Adrenal gland (tissue), 12 donors: ENCODE results near the gene EEF1AKMT2. TPM values are rescaled to one million over a fixed set of nuclear protein-coding genes. Genes with fewer than 3 reads are reported as not detected.

ENCODE experiments used
- DNase-seq, 7 donors: peaks; one replicate each; pipeline ENCODE4 v3.0.0-alpha.2; 2019 to 2020
- H3K27ac ChIP-seq, 5 donors: fragments of 200-600 bp; sonication (generic) in 4 of 5; 1 replicate in 3 of 5; 2 replicates in 2 of 5; pipeline versions ENCODE4 v1.5.1 to v1.8.0; 2016 to 2020; ENCODE audit warnings: mild to moderate bottlenecking in 1 of 5
- H3K27me3 ChIP-seq: fragments of 200-600 bp; 2 replicates; pipeline ENCODE4 v1.8.0; 2021
- H3K36me3 ChIP-seq, 2 donors: fragments of 200-600 bp; replicated peaks in 1 of 2; 1 replicate in 1 of 2; 2 replicates in 1 of 2; pipeline versions ENCODE4 v1.5.1 to v1.8.0; 2018 to 2022
- H3K4me1 ChIP-seq, 2 donors: fragments of 200-600 bp; replicated peaks in 1 of 2; 1 replicate in 1 of 2; 2 replicates in 1 of 2; pipeline versions ENCODE4 v1.5.1 to v1.8.0; 2018 to 2021
- H3K4me3 ChIP-seq, 4 donors: fragments of 200-600 bp; sonication (generic) in 3 of 4; one replicate each; pipeline ENCODE4 v1.5.1; 2016 to 2018
- H3K9me3 ChIP-seq, 3 donors: fragments of 200-600 bp; sonication (generic) in 1 of 3; replicated peaks in 1 of 3; 1 replicate in 2 of 3; 2 replicates in 1 of 3; pipeline versions ENCODE4 v1.5.1 to v1.8.0; 2016 to 2021
- POLR2A ChIP-seq, 2 donors: fragments of 450-650 bp; IDR thresholded peaks; one replicate each; pipeline ENCODE4 v1.6.1; 2017; ENCODE audit warnings: antibody characterized with exemption in 2 of 2, mild to moderate bottlenecking in 2 of 2, moderate library complexity in 1 of 2
- WGBS, 4 donors: extraction: QIAGEN DNeasy Blood & Tissue Kit in 2 of 4; methylation state at CpG; one replicate each; pipeline versions ENCODE4 v1.1.5 to v1.1.7; 2013 to 2017; 5-methylcytosine and 5-hydroxymethylcytosine counted together
- intact Hi-C, 2 donors: fragments of 100-400 bp; cut with DNase I; formaldehyde crosslinking; loops; one replicate each; pipeline versions ENCODE4 v1.14.1 to v1.15.0; 2022 to 2023
- polyA plus RNA-seq, 3 donors: library from polyadenylated mRNA; stranded (reverse); fragments of 200-250 nt in 2 of 3; fragments of 350-450 nt in 1 of 3; fragmentation: Illumina TruSeq in 1 of 3; extraction: RNeasy Lipid Tissue Mini Kit (QIAGEN cat#74804) in 1 of 3; gene quantifications; one replicate each; pipeline ENCODE4 v1.2.3, GENCODE V29; 2013 to 2014
- total RNA-seq, 9 donors: library from RNA; depleted of rRNA in 4 of 9; stranded (reverse); fragments of >200 nt in 4 of 9; fragments of 120-200 nt in 1 of 9; fragmentation: NEBNext Ultra II Directional in 1 of 9; extraction: Animal tissue kit (Norgen Biotek cat#: 25700) in 1 of 9; gene quantifications; one replicate each; pipeline versions ENCODE4 v1.1.0 to v1.2.4, GENCODE V29; 2013 to 2023
- TF ChIP-seq, protein P1 (sequence below), 6 experiments: fragments of 450-650 bp in 4 of 6; fragments of 200-600 bp in 2 of 6; sonication (generic) in 1 of 6; IDR thresholded peaks; 1 replicate in 5 of 6; 2 replicates in 1 of 6; pipeline versions ENCODE4 v1.5.1 to v1.8.0; 2016 to 2021; ENCODE audit warnings: antibody characterized with exemption in 6 of 6, mild to moderate bottlenecking in 2 of 6, moderate library complexity in 1 of 6
- donor health status: healthy with polysubstance abuse.
- donor health status: Bipolar disorder and iron deficiency.
- donor health status: DM: yes; HTN: yes; CAD: no.
- donor health status: DM: no; HTN: no; CAD: no.
- donor health status: DM: no; HTN: no; CAD: no.
- donor health status: DM: yes; HTN: yes; CAD: no.

The EEF1AKMT2 gene
- total and polyA plus RNA-seq, 12 donors, result 2.7 to 24.5 (median 17.1) TPM

DNA sequence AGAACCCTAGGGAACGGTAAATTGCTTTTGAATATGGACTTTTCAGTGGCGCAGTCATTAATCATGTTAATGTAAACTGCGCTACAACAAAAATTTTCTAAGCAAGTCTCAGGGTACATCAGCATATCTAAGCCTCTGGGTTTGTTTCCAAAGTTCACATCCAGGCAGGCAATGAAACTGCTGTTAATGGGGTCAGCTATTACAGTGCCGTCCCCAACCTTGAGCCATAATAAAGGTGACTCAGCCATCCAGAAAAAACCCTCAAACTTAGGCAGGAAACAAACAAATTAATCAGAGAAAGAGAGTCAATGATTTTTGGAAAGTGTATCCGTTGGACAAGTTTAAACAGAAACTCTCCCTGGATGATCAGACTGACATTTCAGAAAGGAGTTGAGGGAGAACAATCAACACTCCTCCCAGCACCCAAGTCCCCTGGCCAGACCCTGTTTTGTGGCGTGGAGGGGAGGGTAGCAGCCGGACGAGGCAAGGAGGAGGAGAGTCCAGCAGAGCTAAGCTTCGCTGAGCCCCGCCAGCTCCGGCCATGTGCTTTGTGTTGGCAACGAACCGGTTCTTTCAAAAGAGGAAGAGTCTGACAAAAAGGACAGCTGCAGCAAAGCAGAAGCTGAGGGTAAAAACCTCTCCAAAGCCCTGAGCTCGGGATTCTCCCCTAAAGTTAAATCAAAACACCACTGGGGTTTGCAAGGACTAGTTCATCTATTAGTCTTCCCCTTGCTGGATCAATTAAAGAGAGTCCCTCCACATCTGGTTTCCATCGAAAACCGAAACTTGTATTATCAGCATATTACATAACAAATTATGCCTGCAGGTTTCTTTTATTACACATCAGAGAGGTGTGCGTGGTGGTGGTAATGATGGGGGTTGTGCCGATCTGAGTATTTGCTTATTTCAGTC, 51.1 kb downstream of the EEF1AKMT2 start:
- WGBS, 4 donors, result 4 to 7% (median 5%) methylated on average over 13 to 18 of the region's 18 CpGs
- Histone ChIP-seq H3K27ac (peak overlapping the region; percentile 44 to 95 (median 90)), H3K9me3 (no peaks in the 10 kb centered on the region), H3K27me3 (no peaks in the 10 kb centered on the region), H3K4me3 (peak overlapping the region in 1 of 4 donors; percentile 28), H3K4me1 (peaks cover 75 to 81% of the 10 kb centered on the region in 2 donors), H3K36me3 (no peaks in the 10 kb centered on the region)
- intact Hi-C loops, result loop anchor here in 1 of 2 donors (5.0 kb wide), 1 partner anchor 203 kb away; no protein-coding TSS in a partner anchor
- DNase-seq, result peak in 6 of 7 donors; percentile 69 to 81 (median 76)
- TF ChIP-seq, protein P1, sequence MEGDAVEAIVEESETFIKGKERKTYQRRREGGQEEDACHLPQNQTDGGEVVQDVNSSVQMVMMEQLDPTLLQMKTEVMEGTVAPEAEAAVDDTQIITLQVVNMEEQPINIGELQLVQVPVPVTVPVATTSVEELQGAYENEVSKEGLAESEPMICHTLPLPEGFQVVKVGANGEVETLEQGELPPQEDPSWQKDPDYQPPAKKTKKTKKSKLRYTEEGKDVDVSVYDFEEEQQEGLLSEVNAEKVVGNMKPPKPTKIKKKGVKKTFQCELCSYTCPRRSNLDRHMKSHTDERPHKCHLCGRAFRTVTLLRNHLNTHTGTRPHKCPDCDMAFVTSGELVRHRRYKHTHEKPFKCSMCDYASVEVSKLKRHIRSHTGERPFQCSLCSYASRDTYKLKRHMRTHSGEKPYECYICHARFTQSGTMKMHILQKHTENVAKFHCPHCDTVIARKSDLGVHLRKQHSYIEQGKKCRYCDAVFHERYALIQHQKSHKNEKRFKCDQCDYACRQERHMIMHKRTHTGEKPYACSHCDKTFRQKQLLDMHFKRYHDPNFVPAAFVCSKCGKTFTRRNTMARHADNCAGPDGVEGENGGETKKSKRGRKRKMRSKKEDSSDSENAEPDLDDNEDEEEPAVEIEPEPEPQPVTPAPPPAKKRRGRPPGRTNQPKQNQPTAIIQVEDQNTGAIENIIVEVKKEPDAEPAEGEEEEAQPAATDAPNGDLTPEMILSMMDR (IDR thresholded peaks at IDR 0.05), result no peak
- peak in 1 of 2 donors; percentile 57 for TF ChIP-seq POLR2A (IDR thresholded peaks at IDR 0.05)

DNA sequence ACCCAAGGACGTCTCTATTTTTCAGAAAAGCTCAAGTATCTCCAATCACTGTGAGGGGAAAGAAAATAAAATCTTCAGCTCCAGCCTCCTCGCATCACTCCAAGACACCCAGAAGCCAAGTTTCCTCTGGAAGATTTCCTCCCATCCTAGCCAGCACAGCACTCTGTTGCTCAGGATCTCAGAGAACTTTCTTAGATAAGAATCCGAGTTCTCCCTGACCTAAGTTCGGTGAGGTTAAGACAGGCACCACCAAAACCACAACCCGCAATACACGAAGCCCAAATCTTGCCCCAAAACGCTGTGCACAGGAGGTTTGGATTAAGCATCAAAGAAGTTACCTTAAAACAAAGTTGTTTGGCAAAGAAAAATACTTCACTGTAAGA, 51.7 kb downstream of the EEF1AKMT2 start:
- H3K4me1 ChIP-seq, result peaks cover 76 to 82% of the 10 kb centered on the region in 2 donors
- H3K4me3 ChIP-seq, result peak overlapping the region in 1 of 4 donors; percentile 28
- intact Hi-C loops, result loop anchor here (5.0 to 10.0 kb wide), 4 partner anchors 38 to 203 kb away; no protein-coding TSS in a partner anchor
- 7 to 17% (median 11%) methylated on average over 7 of the region's 7 CpGs for WGBS, 4 donors
- H3K27ac ChIP-seq, result peak overlapping the region; percentile 44 to 95 (median 90)
- no peaks in the 10 kb centered on the region for H3K36me3 ChIP-seq
- no peaks in the 10 kb centered on the region for H3K27me3 ChIP-seq
- H3K9me3 ChIP-seq, result no peaks in the 10 kb centered on the region
- TF ChIP-seq, protein P1 (IDR thresholded peaks at IDR 0.05), result no peak
- no peak for TF ChIP-seq POLR2A (IDR thresholded peaks at IDR 0.05)
- DNase-seq, result no peak

DNA sequence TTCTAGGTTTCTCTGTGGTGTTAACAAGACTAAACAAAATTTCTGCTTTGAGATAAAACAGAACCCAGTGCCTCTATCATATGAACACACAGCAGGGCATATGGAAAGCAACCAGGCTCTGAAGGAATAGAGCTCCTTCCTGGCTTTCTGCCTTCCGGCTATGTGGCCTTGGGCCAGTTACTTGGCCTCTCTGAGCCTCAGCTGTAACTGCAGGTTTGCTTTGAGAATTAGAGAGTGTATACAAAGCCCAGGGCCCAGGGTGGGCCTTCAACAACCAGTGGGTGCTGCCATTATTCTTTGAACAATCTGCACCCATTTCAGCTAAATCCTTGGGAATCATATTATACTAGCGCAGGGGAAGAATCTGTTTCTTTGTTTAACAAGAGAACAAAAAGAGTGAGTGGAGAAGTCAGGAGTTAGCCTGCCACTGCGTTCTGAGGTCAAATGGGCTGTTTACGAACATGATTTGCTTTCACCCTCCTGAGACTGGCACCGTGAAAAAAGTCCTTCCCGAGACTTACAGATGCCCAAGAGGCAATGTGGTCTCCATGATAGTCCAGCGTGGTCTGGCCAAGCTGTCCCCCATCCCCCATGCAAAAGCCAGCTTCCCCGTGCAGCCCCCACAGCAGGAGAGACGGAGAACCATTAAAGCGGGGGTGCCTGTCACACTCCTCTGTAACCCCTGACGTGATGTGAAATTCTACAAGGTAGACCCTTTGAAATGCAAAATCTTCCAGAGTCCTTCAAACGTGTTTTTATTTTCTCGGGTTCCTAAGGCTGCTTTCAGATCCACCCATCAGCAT, 52.4 kb downstream of the EEF1AKMT2 start:
- H3K4me1 ChIP-seq, result peaks cover 77 to 85% of the 10 kb centered on the region in 2 donors
- DNase-seq, result peak in 1 of 7 donors; percentile 23
- 38 to 43% (median 42%) methylated on average over 13 of the region's 13 CpGs for WGBS, 4 donors
- no peaks in the 10 kb centered on the region for H3K27me3 ChIP-seq
- H3K27ac ChIP-seq, result peak overlapping the region; percentile 44 to 95 (median 90)
- no peak overlapping the region for H3K4me3 ChIP-seq
- no peaks in the 10 kb centered on the region for H3K36me3 ChIP-seq
- TF ChIP-seq POLR2A (IDR thresholded peaks at IDR 0.05), result no peak
- TF ChIP-seq, protein P1 (IDR thresholded peaks at IDR 0.05), result no peak
- H3K9me3 ChIP-seq, result no peaks in the 10 kb centered on the region
- intact Hi-C loops, result loop anchor here (5.0 to 10.0 kb wide), 3 partner anchors 37 to 112 kb away; no protein-coding TSS in a partner anchor

DNA sequence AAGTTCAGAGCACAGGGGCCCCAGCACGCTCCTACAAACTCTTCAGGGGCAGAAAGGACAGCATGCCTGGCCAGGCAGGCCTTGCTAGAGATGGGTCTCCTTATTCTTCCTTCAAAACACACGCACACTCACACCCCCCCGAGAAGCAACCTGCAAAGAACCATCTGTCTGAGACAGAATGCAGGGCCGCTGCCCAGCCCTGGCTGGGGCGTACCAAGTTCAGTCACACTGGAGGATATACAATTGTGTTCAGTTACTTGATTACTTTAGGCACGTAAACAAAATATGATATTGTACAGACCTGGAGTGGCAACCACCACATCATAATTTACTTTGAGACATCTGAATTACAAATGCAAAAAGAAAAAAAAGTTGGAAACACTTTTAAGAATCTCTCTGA, 53.2 kb downstream of the EEF1AKMT2 start:
- no peaks in the 10 kb centered on the region for H3K36me3 ChIP-seq
- H3K27ac ChIP-seq, result peak overlapping the region in 3 of 5 donors; percentile 90 to 95 (median 91)
- WGBS, 4 donors, result 54 to 69% (median 63%) methylated on average over 5 to 6 of the region's 6 CpGs
- peak in 1 of 7 donors; percentile 21 for DNase-seq
- no peaks in the 10 kb centered on the region for H3K9me3 ChIP-seq
- no peak for TF ChIP-seq POLR2A (IDR thresholded peaks at IDR 0.05)
- TF ChIP-seq, protein P1 (IDR thresholded peaks at IDR 0.05), result no peak
- no peaks in the 10 kb centered on the region for H3K27me3 ChIP-seq
- H3K4me3 ChIP-seq, result no peak overlapping the region
- intact Hi-C loops, result loop anchor here (5.0 to 10.0 kb wide), 3 partner anchors 36 to 111 kb away; no protein-coding TSS in a partner anchor
- H3K4me1 ChIP-seq, result peaks cover 85 to 94% of the 10 kb centered on the region in 2 donors
